WTC11 (cell line): ENCODE results near the gene ASB13. TPM values are rescaled to one million over a fixed set of nuclear protein-coding genes. Genes with fewer than 3 reads are reported as not detected.

ENCODE experiments used
- ATAC-seq: fragments of 200-7000 bp; cut with Tn5 transposase; 2 replicates; pipeline ENCODE4 v1.10.0; 2021; ENCODE audit warnings: mild to moderate bottlenecking, moderate library complexity
- CTCF ChIA-PET: fragments of 300-600 bp; sonication (Branson Sonifier 250); formaldehyde crosslinking; loops from one replicate; lab custom pipeline; 2021; ENCODE audit warnings: antibody characterized with exemption; lab: Charles Lee
- POLR2A ChIA-PET: fragments of 350-600 bp; sonication (Branson Sonifier 250); formaldehyde crosslinking; loops from one replicate; lab custom pipeline; 2021; ENCODE audit warnings: antibody characterized with exemption; lab: Charles Lee
- DNase-seq: peaks from one replicate; pipeline ENCODE4 v3.0.0; 2021; ENCODE audit warnings: low spot score
- H3K27ac Mint-ChIP-seq: 2 replicates; pipeline ENCODE4 v1.8.0; 2021; ENCODE audit warnings: mixed read lengths
- H3K27me3 Mint-ChIP-seq: 2 replicates; pipeline ENCODE4 v1.8.0; 2021; ENCODE audit warnings: low read depth, mild to moderate bottlenecking, moderate library complexity, mixed read lengths
- H3K36me3 Mint-ChIP-seq: 2 replicates; pipeline ENCODE4 v1.8.0; 2021; ENCODE audit warnings: mixed read lengths
- H3K4me1 Mint-ChIP-seq: 2 replicates; pipeline ENCODE4 v1.8.0; 2022; ENCODE audit warnings: mixed read lengths
- H3K4me3 Mint-ChIP-seq: 2 replicates; pipeline ENCODE4 v1.8.0; 2021; ENCODE audit warnings: mild to moderate bottlenecking, moderate library complexity, mixed read lengths
- H3K9me3 Mint-ChIP-seq: 2 replicates; pipeline ENCODE4 v1.8.0; 2021; ENCODE audit warnings: mixed read lengths
- AFF4 ChIP-seq: sonication (generic); formaldehyde crosslinking; IDR thresholded peaks from 2 replicates; pipeline ENCODE4 v1.8.1; 2023; ENCODE audit warnings: mild to moderate bottlenecking, missing genetic modification reagents, borderline replicate concordance
- ATF3 ChIP-seq: sonication (generic); formaldehyde crosslinking; conservative IDR thresholded peaks from 2 replicates; pipeline ENCODE4 v1.8.1; 2022; ENCODE audit warnings: mild to moderate bottlenecking, missing genetic modification reagents
- CBFB ChIP-seq: sonication (generic); formaldehyde crosslinking; IDR thresholded peaks from 2 replicates; pipeline ENCODE4 v1.8.1; 2022; ENCODE audit warnings: mild to moderate bottlenecking, low read depth, missing genetic modification reagents
- ELF4 ChIP-seq: sonication (generic); formaldehyde crosslinking; IDR thresholded peaks from 2 replicates; pipeline ENCODE4 v1.8.1; 2022; ENCODE audit warnings: low read depth, mild to moderate bottlenecking, moderate library complexity, missing genetic modification reagents
- GRHL2 ChIP-seq: fragments of 250-450 bp; sonication (Bioruptor Pico); IDR thresholded peaks from 2 replicates; pipeline ENCODE4 v1.8.0; 2022; ENCODE audit warnings: mild to moderate bottlenecking, moderate library complexity; ENCODE audit not compliant: insufficient replicate concordance, severe bottlenecking
- IRF2 ChIP-seq: sonication (generic); formaldehyde crosslinking; IDR thresholded peaks from 2 replicates; pipeline ENCODE4 v1.8.0; 2022; ENCODE audit warnings: low read depth, missing genetic modification reagents, borderline replicate concordance
- NFE2L1 ChIP-seq: sonication (generic); formaldehyde crosslinking; IDR thresholded peaks from 2 replicates; pipeline ENCODE4 v1.8.1; 2023; ENCODE audit warnings: missing genetic modification reagents
- PRRX2 ChIP-seq: fragments of 250-450 bp; sonication (Bioruptor Pico); IDR thresholded peaks from 2 replicates; pipeline ENCODE4 v1.8.0; 2021; ENCODE audit warnings: mild to moderate bottlenecking
- RELA ChIP-seq: sonication (generic); formaldehyde crosslinking; IDR thresholded peaks from 2 replicates; pipeline ENCODE4 v1.8.1; 2022; ENCODE audit warnings: missing genetic modification reagents, mild to moderate bottlenecking, borderline replicate concordance
- SMAD3 ChIP-seq: sonication (generic); formaldehyde crosslinking; IDR thresholded peaks from 2 replicates; pipeline ENCODE4 v1.8.0; 2022; ENCODE audit warnings: missing genetic modification reagents, mild to moderate bottlenecking, borderline replicate concordance
- SMAD4 ChIP-seq: sonication (generic); formaldehyde crosslinking; IDR thresholded peaks from 2 replicates; pipeline ENCODE4 v1.8.0; 2022; ENCODE audit warnings: mild to moderate bottlenecking, missing genetic modification reagents
- SOX15 ChIP-seq: fragments of 250-450 bp; sonication (Bioruptor Pico); IDR thresholded peaks from 2 replicates; pipeline ENCODE4 v1.9.0; 2021; ENCODE audit warnings: mild to moderate bottlenecking
- TEAD1 ChIP-seq: sonication (generic); formaldehyde crosslinking; IDR thresholded peaks from 2 replicates; pipeline ENCODE4 v1.8.0; 2022; ENCODE audit warnings: mild to moderate bottlenecking, missing genetic modification reagents
- USF1 ChIP-seq: sonication (generic); formaldehyde crosslinking; IDR thresholded peaks from 2 replicates; pipeline ENCODE4 v1.8.0; 2022; ENCODE audit warnings: mild to moderate bottlenecking, missing genetic modification reagents
- ZBTB43 ChIP-seq: sonication (generic); formaldehyde crosslinking; IDR thresholded peaks from 2 replicates; pipeline ENCODE4 v1.8.1; 2023; ENCODE audit warnings: mild to moderate bottlenecking, missing genetic modification reagents
- ZNF138 ChIP-seq: sonication (generic); formaldehyde crosslinking; conservative IDR thresholded peaks from 2 replicates; pipeline ENCODE4 v1.8.1; 2022; ENCODE audit warnings: mild to moderate bottlenecking, moderate library complexity, missing genetic modification reagents
- total RNA-seq: library from RNA; stranded (reverse); gene quantifications from 3 replicates; pipeline ENCODE4 v1.2.3, GENCODE V29; 2021
- TF ChIP-seq, protein P1 (sequence below): sonication (generic); formaldehyde crosslinking; IDR thresholded peaks from 2 replicates; pipeline ENCODE4 v1.8.0; 2022; ENCODE audit warnings: missing genetic modification reagents
- TF ChIP-seq, protein P2 (sequence below): sonication (generic); formaldehyde crosslinking; IDR thresholded peaks from 2 replicates; pipeline ENCODE4 v1.8.0; 2023; ENCODE audit warnings: missing genetic modification reagents, mild to moderate bottlenecking, borderline replicate concordance
- TF ChIP-seq, protein P3 (sequence below): fragments of 250-450 bp; sonication (Bioruptor Pico); IDR thresholded peaks from 2 replicates; pipeline ENCODE4 v1.9.0; 2021; ENCODE audit warnings: mild to moderate bottlenecking

The ASB13 gene
- total RNA-seq, 1 experiment from 2014 or later = 23.4 TPM

DNA sequence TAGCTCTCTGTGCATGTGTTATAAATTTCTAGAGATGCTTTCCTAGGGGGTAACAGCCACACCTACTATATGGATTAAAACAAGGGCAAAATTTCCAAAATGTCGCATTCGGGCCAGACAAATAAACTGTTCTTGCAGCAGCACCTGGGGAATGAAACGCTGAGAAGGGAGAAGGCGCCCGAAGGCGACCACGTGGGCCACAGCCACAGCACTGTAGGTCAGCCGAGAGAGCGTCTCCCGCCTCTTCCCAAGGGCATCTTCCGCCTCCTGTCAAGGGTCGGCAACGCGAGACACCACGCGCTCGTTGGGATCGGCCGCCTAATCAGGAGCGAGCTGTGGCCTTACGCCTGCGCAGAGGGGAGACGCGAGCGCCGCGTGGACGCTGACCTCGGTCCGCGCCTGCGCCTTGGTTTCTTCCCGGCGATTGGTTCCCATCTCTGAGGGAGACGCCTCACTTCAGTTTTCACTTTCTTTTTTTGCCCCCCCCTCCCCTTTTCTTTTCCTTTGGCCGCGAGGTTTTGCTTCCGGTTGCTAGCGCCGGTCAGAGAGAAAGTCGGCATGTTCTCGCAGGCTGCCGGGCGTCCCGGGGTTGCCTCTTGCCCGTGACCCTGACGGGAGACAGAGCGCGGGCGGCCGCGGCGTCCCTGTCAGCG, 18.0 kb upstream of the ASB13 start, which contains the start of gene TASOR2 (continued):
- TF ChIP-seq AFF4 (CRISPR knock-in tag) = peak; percentile 99; the same call in 1 of the 2 replicates
- peak; percentile 69; the same call in 1 of the 2 replicates for TF ChIP-seq IRF2 (CRISPR knock-in tag)
- TF ChIP-seq ZNF138 = peak; percentile 96
- TF ChIP-seq USF1 (CRISPR knock-in tag) = peak; percentile 91
- TF ChIP-seq, protein P1, sequence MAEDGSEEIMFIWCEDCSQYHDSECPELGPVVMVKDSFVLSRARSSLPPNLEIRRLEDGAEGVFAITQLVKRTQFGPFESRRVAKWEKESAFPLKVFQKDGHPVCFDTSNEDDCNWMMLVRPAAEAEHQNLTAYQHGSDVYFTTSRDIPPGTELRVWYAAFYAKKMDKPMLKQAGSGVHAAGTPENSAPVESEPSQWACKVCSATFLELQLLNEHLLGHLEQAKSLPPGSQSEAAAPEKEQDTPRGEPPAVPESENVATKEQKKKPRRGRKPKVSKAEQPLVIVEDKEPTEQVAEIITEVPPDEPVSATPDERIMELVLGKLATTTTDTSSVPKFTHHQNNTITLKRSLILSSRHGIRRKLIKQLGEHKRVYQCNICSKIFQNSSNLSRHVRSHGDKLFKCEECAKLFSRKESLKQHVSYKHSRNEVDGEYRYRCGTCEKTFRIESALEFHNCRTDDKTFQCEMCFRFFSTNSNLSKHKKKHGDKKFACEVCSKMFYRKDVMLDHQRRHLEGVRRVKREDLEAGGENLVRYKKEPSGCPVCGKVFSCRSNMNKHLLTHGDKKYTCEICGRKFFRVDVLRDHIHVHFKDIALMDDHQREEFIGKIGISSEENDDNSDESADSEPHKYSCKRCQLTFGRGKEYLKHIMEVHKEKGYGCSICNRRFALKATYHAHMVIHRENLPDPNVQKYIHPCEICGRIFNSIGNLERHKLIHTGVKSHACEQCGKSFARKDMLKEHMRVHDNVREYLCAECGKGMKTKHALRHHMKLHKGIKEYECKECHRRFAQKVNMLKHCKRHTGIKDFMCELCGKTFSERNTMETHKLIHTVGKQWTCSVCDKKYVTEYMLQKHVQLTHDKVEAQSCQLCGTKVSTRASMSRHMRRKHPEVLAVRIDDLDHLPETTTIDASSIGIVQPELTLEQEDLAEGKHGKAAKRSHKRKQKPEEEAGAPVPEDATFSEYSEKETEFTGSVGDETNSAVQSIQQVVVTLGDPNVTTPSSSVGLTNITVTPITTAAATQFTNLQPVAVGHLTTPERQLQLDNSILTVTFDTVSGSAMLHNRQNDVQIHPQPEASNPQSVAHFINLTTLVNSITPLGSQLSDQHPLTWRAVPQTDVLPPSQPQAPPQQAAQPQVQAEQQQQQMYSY (CRISPR knock-in tag) = peak; percentile 74
- peak; percentile 95 for TF ChIP-seq RELA
- TF ChIP-seq ELF4 (CRISPR knock-in tag) = peak; percentile 96
- TF ChIP-seq SMAD3 (CRISPR knock-in tag) = peak; percentile 99
- TF ChIP-seq, protein P2, sequence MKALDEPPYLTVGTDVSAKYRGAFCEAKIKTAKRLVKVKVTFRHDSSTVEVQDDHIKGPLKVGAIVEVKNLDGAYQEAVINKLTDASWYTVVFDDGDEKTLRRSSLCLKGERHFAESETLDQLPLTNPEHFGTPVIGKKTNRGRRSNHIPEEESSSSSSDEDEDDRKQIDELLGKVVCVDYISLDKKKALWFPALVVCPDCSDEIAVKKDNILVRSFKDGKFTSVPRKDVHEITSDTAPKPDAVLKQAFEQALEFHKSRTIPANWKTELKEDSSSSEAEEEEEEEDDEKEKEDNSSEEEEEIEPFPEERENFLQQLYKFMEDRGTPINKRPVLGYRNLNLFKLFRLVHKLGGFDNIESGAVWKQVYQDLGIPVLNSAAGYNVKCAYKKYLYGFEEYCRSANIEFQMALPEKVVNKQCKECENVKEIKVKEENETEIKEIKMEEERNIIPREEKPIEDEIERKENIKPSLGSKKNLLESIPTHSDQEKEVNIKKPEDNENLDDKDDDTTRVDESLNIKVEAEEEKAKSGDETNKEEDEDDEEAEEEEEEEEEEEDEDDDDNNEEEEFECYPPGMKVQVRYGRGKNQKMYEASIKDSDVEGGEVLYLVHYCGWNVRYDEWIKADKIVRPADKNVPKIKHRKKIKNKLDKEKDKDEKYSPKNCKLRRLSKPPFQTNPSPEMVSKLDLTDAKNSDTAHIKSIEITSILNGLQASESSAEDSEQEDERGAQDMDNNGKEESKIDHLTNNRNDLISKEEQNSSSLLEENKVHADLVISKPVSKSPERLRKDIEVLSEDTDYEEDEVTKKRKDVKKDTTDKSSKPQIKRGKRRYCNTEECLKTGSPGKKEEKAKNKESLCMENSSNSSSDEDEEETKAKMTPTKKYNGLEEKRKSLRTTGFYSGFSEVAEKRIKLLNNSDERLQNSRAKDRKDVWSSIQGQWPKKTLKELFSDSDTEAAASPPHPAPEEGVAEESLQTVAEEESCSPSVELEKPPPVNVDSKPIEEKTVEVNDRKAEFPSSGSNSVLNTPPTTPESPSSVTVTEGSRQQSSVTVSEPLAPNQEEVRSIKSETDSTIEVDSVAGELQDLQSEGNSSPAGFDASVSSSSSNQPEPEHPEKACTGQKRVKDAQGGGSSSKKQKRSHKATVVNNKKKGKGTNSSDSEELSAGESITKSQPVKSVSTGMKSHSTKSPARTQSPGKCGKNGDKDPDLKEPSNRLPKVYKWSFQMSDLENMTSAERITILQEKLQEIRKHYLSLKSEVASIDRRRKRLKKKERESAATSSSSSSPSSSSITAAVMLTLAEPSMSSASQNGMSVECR = peak; percentile 99
- peak; percentile 99 for TF ChIP-seq NFE2L1 (CRISPR knock-in tag)

GRCh38 chr10:5683065-5683464, 16.7 kb upstream of the ASB13 start:
- H3K36me3 Mint-ChIP-seq = 0 out of 2 replicates have a peak, but pooled peaks cover 5% of the 10 kb centered on the region
- peaks cover 21% of the 10 kb centered on the region for H3K4me1 Mint-ChIP-seq
- ATAC-seq (no peak), DNase-seq (no peak)
- H3K27me3 Mint-ChIP-seq = peaks cover 51% of the 10 kb centered on the region
- no peak overlapping the region for H3K4me3 Mint-ChIP-seq
- peaks cover 11% of the 10 kb centered on the region for H3K9me3 Mint-ChIP-seq
- ChIA-PET CTCF (no interaction called here), POLR2A (interaction anchor here (0.6 kb wide), 1 partner anchor 23 kb away, joined by 3 read pairs; no protein-coding TSS in a partner anchor)
- H3K27ac Mint-ChIP-seq = no peak overlapping the region
- no peak for TF ChIP-seq PRRX2 (CRISPR knock-in tag)
- TF ChIP-seq TEAD1 (CRISPR knock-in tag) = no peak
- no peak for TF ChIP-seq ATF3 (CRISPR knock-in tag)
- no peak for TF ChIP-seq GRHL2 (CRISPR knock-in tag)
- TF ChIP-seq CBFB (CRISPR knock-in tag) = no peak
- TF ChIP-seq SOX15 (CRISPR knock-in tag) = no peak
- TF ChIP-seq SMAD4 (CRISPR knock-in tag) = no peak
- TF ChIP-seq ZBTB43 = no peak
- TF ChIP-seq, protein P3, sequence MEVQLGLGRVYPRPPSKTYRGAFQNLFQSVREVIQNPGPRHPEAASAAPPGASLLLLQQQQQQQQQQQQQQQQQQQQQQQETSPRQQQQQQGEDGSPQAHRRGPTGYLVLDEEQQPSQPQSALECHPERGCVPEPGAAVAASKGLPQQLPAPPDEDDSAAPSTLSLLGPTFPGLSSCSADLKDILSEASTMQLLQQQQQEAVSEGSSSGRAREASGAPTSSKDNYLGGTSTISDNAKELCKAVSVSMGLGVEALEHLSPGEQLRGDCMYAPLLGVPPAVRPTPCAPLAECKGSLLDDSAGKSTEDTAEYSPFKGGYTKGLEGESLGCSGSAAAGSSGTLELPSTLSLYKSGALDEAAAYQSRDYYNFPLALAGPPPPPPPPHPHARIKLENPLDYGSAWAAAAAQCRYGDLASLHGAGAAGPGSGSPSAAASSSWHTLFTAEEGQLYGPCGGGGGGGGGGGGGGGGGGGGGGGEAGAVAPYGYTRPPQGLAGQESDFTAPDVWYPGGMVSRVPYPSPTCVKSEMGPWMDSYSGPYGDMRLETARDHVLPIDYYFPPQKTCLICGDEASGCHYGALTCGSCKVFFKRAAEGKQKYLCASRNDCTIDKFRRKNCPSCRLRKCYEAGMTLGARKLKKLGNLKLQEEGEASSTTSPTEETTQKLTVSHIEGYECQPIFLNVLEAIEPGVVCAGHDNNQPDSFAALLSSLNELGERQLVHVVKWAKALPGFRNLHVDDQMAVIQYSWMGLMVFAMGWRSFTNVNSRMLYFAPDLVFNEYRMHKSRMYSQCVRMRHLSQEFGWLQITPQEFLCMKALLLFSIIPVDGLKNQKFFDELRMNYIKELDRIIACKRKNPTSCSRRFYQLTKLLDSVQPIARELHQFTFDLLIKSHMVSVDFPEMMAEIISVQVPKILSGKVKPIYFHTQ (CRISPR knock-in tag) = no peak
